ENCODE measurements around the gene PIP4K2C. TPM values are rescaled to one million over a fixed set of nuclear protein-coding genes. Genes with fewer than 3 reads are reported as not detected.
"Not testable (repeated sequence)": the region's sequence is repeated elsewhere in the genome, so short reads cannot be mapped to it uniquely, and the experiment has no call there.

Gene PIP4K2C
- total and polyA plus RNA-seq, 4 donors = 14.5 to 28.4 (median 26.1) TPM

- H3K27me3 ChIP-seq (ENCODE audit: control insufficient read depth in 1 of 2, insufficient read depth in 2 of 2, low read length in 1 of 2) = no peaks in the 10 kb centered on the region
- no peak for DNase-seq
- H3K4me1 ChIP-seq (ENCODE audit: control insufficient read depth in 1 of 2, insufficient read depth in 2 of 2, low read length in 2 of 2) = no peaks in the 10 kb centered on the region
- ATAC-seq (ENCODE audit: low FRiP score) = no peak
- intact Hi-C loops (cut with DNase I) = no loop called here
- H3K4me3 ChIP-seq (ENCODE audit: low read length in 2 of 2) = no peak overlapping the region
- H3K27ac ChIP-seq (ENCODE audit: low read depth in 1 of 2, low read length in 2 of 2) = no peak overlapping the region
- 53 to 55% methylated on average over 7 of the region's 7 CpGs for WGBS, 2 donors
- H3K9me3 ChIP-seq (ENCODE audit: control insufficient read depth, low read length) = no peaks in the 10 kb centered on the region
- no peaks in the 10 kb centered on the region for H3K36me3 ChIP-seq (ENCODE audit: control insufficient read depth in 1 of 2, insufficient read depth in 2 of 2, low read length in 1 of 2)
Measured at GRCh38 chr12:57553343-57554202, 37.4 kb upstream of the PIP4K2C start.

- Histone ChIP-seq H3K4me3 (ENCODE audit: low read length in 2 of 2) (no peak overlapping the region), H3K27ac (ENCODE audit: low read depth in 1 of 2, low read length in 2 of 2) (no peak overlapping the region), H3K4me1 (ENCODE audit: control insufficient read depth in 1 of 2, insufficient read depth in 2 of 2, low read length in 2 of 2) (no peaks in the 10 kb centered on the region), H3K9me3 (ENCODE audit: control insufficient read depth, low read length) (no peaks in the 10 kb centered on the region), H3K27me3 (ENCODE audit: control insufficient read depth in 1 of 2, insufficient read depth in 2 of 2, low read length in 1 of 2) (no peaks in the 10 kb centered on the region), H3K36me3 (ENCODE audit: control insufficient read depth in 1 of 2, insufficient read depth in 2 of 2, low read length in 1 of 2) (no peaks in the 10 kb centered on the region)
- intact Hi-C loops (cut with DNase I) = no loop called here
- ATAC-seq (ENCODE audit: low FRiP score) (no peak), DNase-seq (no peak)
- WGBS, 2 donors = 92 to 97% methylated on average over 2 of the region's 2 CpGs
Measured at GRCh38 chr12:57554453-57554852, 36.5 kb upstream of the PIP4K2C start.

GRCh38 chr12:57554897-57555296 lies 36.1 kb upstream of the PIP4K2C start:
- DNase-seq (no peak), ATAC-seq (ENCODE audit: low FRiP score) (no peak)
- Histone ChIP-seq H3K4me1 (ENCODE audit: control insufficient read depth in 1 of 2, insufficient read depth in 2 of 2, low read length in 2 of 2) (no peaks in the 10 kb centered on the region), H3K9me3 (ENCODE audit: control insufficient read depth, low read length) (no peaks in the 10 kb centered on the region), H3K27ac (ENCODE audit: low read depth in 1 of 2, low read length in 2 of 2) (no peak overlapping the region), H3K36me3 (ENCODE audit: control insufficient read depth in 1 of 2, insufficient read depth in 2 of 2, low read length in 1 of 2) (no peaks in the 10 kb centered on the region), H3K4me3 (ENCODE audit: low read length in 2 of 2) (no peak overlapping the region), H3K27me3 (ENCODE audit: control insufficient read depth in 1 of 2, insufficient read depth in 2 of 2, low read length in 1 of 2) (no peaks in the 10 kb centered on the region)
- WGBS, 2 donors = 100% methylated on average over 1 of the region's 1 CpG
- intact Hi-C loops (cut with DNase I) = no loop called here

- no peak for ATAC-seq (ENCODE audit: low FRiP score)
- H3K27me3 ChIP-seq (ENCODE audit: control insufficient read depth in 1 of 2, insufficient read depth in 2 of 2, low read length in 1 of 2) = no peaks in the 10 kb centered on the region
- H3K4me3 ChIP-seq (ENCODE audit: low read length in 2 of 2) = no peak overlapping the region
- no peaks in the 10 kb centered on the region for H3K9me3 ChIP-seq (ENCODE audit: control insufficient read depth, low read length)
- no peaks in the 10 kb centered on the region for H3K4me1 ChIP-seq (ENCODE audit: control insufficient read depth in 1 of 2, insufficient read depth in 2 of 2, low read length in 2 of 2)
- peaks cover 0 to 1% of the 10 kb centered on the region in 2 donors for H3K36me3 ChIP-seq (ENCODE audit: control insufficient read depth in 1 of 2, insufficient read depth in 2 of 2, low read length in 1 of 2)
- no peak for DNase-seq
- intact Hi-C loops (cut with DNase I) = no loop called here
- no peak overlapping the region for H3K27ac ChIP-seq (ENCODE audit: low read depth in 1 of 2, low read length in 2 of 2)
- WGBS, 2 donors = 89 to 92% methylated on average over 4 of the region's 4 CpGs
Measured at GRCh38 chr12:57558864-57559263, 32.1 kb upstream of the PIP4K2C start.

GRCh38 chr12:57560516-57560915 lies 30.5 kb upstream of the PIP4K2C start:
- ATAC-seq (ENCODE audit: low FRiP score) = no peak
- Histone ChIP-seq H3K27ac (ENCODE audit: low read depth in 1 of 2, low read length in 2 of 2) (no peak overlapping the region), H3K4me3 (ENCODE audit: low read length in 2 of 2) (no peak overlapping the region), H3K36me3 (ENCODE audit: control insufficient read depth in 1 of 2, insufficient read depth in 2 of 2, low read length in 1 of 2) (peaks cover 0 to 3% of the 10 kb centered on the region in 2 donors), H3K4me1 (ENCODE audit: control insufficient read depth in 1 of 2, insufficient read depth in 2 of 2, low read length in 2 of 2) (no peaks in the 10 kb centered on the region), H3K27me3 (ENCODE audit: control insufficient read depth in 1 of 2, insufficient read depth in 2 of 2, low read length in 1 of 2) (no peaks in the 10 kb centered on the region), H3K9me3 (ENCODE audit: control insufficient read depth, low read length) (no peaks in the 10 kb centered on the region)
- intact Hi-C loops (cut with DNase I) = no loop called here
- no peak for DNase-seq
- WGBS, 2 donors = 92 to 97% methylated on average over 2 of the region's 2 CpGs

- H3K4me1 ChIP-seq (ENCODE audit: control insufficient read depth in 1 of 2, insufficient read depth in 2 of 2, low read length in 2 of 2); ATAC-seq (ENCODE audit: low FRiP score); H3K27ac ChIP-seq (ENCODE audit: low read depth in 1 of 2, low read length in 2 of 2); H3K4me3 ChIP-seq (ENCODE audit: low read length in 2 of 2); H3K36me3 ChIP-seq (ENCODE audit: control insufficient read depth in 1 of 2, insufficient read depth in 2 of 2, low read length in 1 of 2); DNase-seq; intact Hi-C loops (cut with DNase I); H3K9me3 ChIP-seq (ENCODE audit: control insufficient read depth, low read length); H3K27me3 ChIP-seq (ENCODE audit: control insufficient read depth in 1 of 2, insufficient read depth in 2 of 2, low read length in 1 of 2): not testable (repeated sequence)
- 64% methylated on average over 1 of the region's 1 CpG for WGBS, 2 donors
Measured at GRCh38 chr12:57561117-57561516, 29.9 kb upstream of the PIP4K2C start.

- Histone ChIP-seq H3K36me3 (ENCODE audit: control insufficient read depth in 1 of 2, insufficient read depth in 2 of 2, low read length in 1 of 2) (peaks cover 0 to 3% of the 10 kb centered on the region in 2 donors), H3K27me3 (ENCODE audit: control insufficient read depth in 1 of 2, insufficient read depth in 2 of 2, low read length in 1 of 2) (no peaks in the 10 kb centered on the region), H3K4me1 (ENCODE audit: control insufficient read depth in 1 of 2, insufficient read depth in 2 of 2, low read length in 2 of 2) (no peaks in the 10 kb centered on the region), H3K4me3 (ENCODE audit: low read length in 2 of 2) (no peak overlapping the region), H3K9me3 (ENCODE audit: control insufficient read depth, low read length) (no peaks in the 10 kb centered on the region), H3K27ac (ENCODE audit: low read depth in 1 of 2, low read length in 2 of 2) (no peak overlapping the region)
- intact Hi-C loops (cut with DNase I) = no loop called here
- WGBS, 2 donors = 39 to 41% methylated on average over 4 of the region's 4 CpGs
- no peak for DNase-seq
- ATAC-seq (ENCODE audit: low FRiP score) = no peak
Measured at GRCh38 chr12:57563358-57563757, 27.6 kb upstream of the PIP4K2C start.

GRCh38 chr12:57564178-57564740 lies 26.7 kb upstream of the PIP4K2C start:
- Histone ChIP-seq H3K9me3 (ENCODE audit: control insufficient read depth, low read length) (no peaks in the 10 kb centered on the region), H3K4me3 (ENCODE audit: low read length in 2 of 2) (no peak overlapping the region), H3K36me3 (ENCODE audit: control insufficient read depth in 1 of 2, insufficient read depth in 2 of 2, low read length in 1 of 2) (peaks cover 0 to 3% of the 10 kb centered on the region in 2 donors), H3K27me3 (ENCODE audit: control insufficient read depth in 1 of 2, insufficient read depth in 2 of 2, low read length in 1 of 2) (no peaks in the 10 kb centered on the region), H3K27ac (ENCODE audit: low read depth in 1 of 2, low read length in 2 of 2) (no peak overlapping the region), H3K4me1 (ENCODE audit: control insufficient read depth in 1 of 2, insufficient read depth in 2 of 2, low read length in 2 of 2) (no peaks in the 10 kb centered on the region)
- intact Hi-C loops (cut with DNase I) = no loop called here
- ATAC-seq (ENCODE audit: low FRiP score) = no peak
- WGBS, 2 donors = 81 to 83% methylated on average over 7 of the region's 7 CpGs
- no peak for DNase-seq

GRCh38 chr12:57568838-57569237 lies 22.2 kb upstream of the PIP4K2C start:
- H3K9me3 ChIP-seq (ENCODE audit: control insufficient read depth, low read length) = no peaks in the 10 kb centered on the region
- DNase-seq (no peak), ATAC-seq (ENCODE audit: low FRiP score) (no peak)
- H3K27ac ChIP-seq (ENCODE audit: low read depth in 1 of 2, low read length in 2 of 2) = no peak overlapping the region
- H3K36me3 ChIP-seq (ENCODE audit: control insufficient read depth in 1 of 2, insufficient read depth in 2 of 2, low read length in 1 of 2) = peaks cover 0 to 2% of the 10 kb centered on the region in 2 donors
- intact Hi-C loops (cut with DNase I) = no loop called here
- 69 to 74% methylated on average over 6 of the region's 6 CpGs for WGBS, 2 donors
- H3K4me1 ChIP-seq (ENCODE audit: control insufficient read depth in 1 of 2, insufficient read depth in 2 of 2, low read length in 2 of 2) = no peaks in the 10 kb centered on the region
- H3K4me3 ChIP-seq (ENCODE audit: low read length in 2 of 2) = no peak overlapping the region
- no peaks in the 10 kb centered on the region for H3K27me3 ChIP-seq (ENCODE audit: control insufficient read depth in 1 of 2, insufficient read depth in 2 of 2, low read length in 1 of 2)

All from aorta (tissue), 5 donors.